ENCODE results near the gene TBC1D21.

The TBC1D21 gene, protein sequence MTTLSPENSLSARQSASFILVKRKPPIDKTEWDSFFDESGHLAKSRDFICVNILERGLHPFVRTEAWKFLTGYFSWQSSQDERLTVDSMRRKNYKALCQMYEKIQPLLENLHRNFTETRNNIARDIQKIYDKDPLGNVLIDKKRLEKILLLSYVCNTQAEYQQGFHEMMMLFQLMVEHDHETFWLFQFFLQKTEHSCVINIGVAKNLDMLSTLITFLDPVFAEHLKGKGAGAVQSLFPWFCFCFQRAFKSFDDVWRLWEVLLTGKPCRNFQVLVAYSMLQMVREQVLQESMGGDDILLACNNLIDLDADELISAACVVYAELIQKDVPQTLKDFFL

DNA sequence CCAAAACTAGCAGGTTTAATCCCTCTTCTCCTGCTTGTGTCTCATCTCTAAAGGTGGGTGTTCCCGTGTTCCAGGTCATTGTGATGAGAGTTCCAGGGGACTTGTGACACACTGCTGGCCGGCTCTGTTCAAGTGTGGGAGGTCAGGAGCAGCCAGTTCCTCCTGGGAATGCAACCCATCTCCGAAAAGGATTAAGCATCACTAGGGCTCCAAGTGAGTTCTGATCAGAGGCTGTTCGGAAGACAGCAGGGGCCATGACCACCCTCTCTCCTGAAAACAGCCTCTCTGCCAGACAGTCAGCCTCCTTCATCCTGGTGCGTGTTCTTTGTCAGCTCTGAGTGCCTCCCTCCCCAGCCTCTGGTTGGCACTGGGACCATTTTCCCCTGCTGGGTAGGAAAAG is at the start of gene TBC1D21:
TSS of gene TBC1D21 (plus strand) at position 109 of the 400 bp plus-strand sequence. CDS start at position 255, 146 bp downstream.
- DNase-seq, result no peak

DNA sequence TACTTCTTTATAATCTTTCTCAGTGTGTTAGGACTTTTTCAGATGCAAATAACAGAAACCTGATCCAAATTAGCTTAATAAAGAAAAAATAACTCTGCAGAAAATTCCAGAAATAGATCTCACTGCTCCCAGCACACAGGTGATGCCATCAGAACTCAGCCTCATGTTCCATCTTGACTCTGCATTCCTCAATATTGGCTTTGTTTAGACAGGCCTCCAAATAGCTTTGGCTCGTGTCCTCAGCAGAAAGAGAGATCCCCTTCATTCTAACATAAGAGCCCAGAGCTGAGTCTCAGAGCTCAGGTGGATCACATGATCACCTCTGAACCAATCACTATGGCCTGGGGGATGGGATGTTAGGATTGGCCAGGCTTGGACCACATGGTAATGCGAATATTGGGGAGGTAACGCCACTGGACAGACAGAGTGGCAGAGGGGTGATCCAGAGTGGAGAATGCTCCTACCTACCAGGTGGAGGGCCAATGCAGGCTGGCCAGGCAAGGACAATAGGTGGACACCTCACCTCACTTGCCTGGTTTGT is 46.6 kb upstream of the TBC1D21 start:
- no peak for DNase-seq

DNA sequence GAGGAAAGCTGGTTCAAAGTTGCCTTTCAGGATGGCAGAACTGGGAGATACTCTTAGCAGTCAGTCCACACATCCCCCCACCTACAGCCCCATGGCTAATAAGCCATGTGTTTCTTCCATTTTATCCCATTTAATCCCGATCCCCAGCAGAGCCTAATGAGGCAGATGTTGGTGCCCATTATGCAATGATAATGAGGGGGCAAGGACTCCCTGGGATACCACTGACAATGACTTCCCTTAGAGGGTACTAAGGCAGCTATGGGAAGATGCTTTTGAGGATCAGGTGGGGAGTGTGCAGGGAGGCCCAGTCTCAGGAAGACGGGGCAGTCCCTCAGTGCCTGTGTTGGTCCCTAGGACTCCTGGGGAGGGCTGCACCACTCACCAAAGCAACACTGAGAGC is 43.8 kb upstream of the TBC1D21 start:
- DNase-seq, result no peak

DNA sequence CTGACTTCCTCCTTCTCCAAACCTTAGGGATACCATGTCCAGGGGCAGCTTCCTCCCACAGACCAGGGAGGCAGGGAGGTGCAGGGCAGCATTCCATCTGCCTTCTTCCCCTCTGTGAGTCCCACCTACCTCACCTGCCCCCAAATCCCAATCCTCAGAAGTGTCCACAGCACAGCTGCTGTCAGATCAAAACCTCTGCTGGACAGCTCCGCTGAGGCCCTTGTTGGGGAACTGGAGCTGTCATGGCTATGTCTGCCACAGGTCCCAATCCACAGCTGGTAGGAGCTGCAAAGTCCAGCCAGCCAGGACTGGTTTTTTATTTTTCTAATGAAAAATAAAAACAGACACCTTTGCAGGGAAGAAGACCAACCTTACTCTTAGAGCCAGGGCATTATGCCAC is 40.7 kb upstream of the TBC1D21 start:
- no peak for DNase-seq

DNA sequence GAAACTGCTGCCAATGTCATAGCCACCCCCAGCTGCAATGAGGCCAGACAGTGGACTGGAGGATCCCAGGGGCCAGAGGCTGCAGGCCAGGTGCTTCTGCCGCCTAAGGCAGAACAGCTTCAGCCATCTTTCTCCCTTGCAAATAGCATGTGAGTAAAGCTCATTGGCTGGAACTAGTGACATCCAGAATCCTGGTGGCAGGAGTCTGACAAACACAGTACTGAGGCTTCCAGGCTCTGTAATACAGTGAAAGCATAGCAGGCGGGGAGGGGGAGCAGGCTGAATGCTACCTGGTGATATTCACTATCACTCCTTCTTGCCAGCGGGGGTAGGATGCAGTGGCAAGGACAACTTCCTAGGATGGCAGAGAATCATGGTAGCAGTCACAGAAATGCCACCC is 36.5 kb upstream of the TBC1D21 start:
- DNase-seq, result no peak

DNA sequence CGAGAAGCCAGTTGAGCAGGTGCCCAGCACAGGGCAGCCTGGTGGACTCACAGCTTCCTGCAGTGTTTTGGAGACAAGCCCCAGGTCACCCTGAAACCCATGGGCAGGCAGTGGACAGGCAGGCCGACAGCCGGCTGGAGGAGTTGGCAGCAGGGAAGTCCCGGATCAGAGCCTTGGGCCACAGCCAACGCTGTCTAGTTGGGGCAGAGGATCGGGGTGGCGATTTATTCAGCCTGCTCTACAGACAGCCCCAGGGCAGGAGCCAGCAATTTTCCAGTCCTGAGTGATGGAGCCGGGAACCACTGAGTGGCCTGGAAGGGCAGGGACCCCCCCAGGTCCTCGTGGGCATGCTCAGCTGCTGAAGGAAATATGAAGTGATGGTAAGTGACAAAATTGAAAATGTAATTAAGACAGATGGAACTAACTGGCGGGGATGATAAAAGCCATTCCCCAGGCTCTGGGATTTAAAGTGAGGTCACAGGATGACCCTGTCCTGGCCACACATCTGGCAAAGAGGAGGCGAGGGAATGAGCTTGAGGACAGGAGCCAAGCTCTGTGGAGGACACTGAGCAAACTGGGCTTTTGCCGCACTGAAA is 34.4 kb upstream of the TBC1D21 start:
- no peak for DNase-seq

DNA sequence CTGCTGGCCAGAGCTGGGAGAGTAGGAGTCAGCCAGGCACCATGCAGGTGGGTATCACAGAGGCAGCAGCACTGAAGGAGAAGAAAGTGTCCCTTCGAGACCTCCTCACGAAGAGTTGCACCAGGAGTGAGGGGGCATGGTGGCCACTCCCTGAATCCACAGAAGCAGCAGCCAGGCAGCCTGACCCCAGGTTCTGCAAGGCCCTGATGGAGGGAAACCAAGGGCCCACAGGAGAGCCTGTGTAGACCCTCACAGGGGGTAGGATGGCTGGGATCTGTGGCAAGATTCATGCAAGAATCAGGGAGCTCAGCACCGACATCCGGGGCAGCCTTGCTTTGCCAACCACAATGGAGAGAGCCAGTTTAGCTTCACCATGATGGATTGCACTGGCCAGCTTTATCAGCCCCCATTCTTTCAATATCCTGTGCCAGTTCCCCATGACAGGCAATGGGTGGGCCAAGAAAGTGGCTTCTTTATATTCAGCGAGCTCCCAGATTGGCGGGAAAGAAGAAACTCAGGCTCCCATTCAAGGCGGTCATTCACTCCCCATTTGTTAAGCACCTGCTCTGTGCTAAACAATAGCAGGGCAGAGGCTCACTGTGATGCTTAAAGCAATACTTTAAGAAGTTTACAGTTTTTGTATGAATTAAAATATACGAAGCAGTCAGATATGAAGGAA is 33.5 kb upstream of the TBC1D21 start:
- no peak for DNase-seq

DNA sequence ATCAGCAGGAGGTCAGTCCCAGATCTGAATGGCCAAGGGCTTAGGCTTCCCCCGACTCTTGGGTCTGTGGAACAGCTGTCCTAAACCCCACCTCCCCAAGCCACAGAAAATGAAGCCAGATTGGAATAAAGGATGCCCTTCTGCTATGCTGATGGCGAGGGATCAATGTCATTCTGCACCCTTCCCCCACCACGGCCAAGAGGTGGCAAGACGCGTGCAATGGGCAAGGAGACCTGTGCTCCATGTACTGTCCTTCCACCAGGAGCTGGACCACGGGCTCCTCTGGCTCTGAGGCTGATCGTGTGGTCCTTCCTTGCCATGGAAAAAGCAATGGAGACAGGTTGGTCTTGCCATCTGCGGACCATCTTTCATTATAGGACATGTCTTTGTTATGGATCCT is 32.6 kb upstream of the TBC1D21 start:
- DNase-seq, result no peak

DNA sequence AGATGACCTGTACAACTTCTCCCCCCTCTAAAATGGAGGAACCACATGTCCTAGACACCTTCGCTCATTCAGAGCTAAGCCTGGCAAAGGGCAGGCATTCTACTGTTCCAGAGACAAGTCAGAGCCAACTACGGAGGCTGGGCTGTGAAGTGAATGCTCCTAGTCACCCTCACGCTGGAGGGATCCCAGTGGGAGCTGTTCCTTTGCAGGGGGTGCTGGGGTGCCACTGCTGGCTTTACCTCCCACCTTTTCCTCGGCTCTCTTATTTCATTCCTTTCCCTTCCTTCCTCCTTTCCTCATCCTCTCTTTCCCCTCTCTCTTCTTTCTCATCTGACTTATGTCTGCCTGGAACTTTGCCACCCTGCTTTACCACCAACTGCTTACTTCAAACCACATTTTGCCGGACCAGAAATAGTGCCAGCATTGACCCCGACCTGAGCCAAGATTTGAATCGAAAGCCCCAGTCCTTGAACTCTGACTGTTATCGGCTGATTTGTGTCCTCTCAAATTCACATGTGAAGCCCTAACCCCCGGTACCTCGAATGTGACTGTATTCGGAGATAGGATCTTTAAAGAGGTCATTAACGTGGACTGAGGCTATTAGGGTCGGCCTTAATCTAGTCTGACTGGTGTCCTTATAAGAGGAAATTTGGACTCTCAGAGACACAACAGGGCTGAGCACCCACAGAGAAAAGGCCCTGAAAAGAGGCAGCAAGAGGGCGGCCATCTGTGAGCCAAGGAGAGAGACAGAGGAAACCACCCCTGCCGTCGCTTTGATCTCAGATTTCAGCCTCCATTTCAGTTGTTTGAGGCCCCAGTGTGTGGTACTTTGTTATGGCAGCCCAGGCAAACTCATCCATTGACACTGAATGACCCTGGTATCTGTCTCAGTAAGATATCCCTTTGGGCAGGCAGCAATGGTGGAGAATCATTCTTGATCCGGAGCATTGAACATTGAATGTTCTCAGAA is 31.3 kb upstream of the TBC1D21 start:
- DNase-seq, result no peak

DNA sequence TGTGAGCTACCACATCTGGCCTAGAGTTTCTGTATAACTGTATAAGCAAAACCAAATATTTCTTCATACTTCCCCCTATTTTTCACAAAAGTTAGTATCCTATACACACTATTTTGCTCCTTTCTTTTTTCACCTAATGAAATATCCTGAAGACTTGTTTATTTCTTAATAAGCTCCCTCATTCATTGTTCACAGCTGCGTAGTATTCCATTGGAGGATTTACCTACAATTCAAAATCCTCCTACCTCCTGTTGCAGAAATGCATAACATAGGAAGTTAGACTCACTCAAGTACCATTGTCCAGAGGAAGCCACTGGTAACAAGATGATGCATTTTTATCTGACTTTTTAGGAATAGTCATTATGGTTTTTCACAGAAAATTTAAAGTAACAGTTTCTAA is 29.6 kb upstream of the TBC1D21 start:
- DNase-seq, result no peak

DNA sequence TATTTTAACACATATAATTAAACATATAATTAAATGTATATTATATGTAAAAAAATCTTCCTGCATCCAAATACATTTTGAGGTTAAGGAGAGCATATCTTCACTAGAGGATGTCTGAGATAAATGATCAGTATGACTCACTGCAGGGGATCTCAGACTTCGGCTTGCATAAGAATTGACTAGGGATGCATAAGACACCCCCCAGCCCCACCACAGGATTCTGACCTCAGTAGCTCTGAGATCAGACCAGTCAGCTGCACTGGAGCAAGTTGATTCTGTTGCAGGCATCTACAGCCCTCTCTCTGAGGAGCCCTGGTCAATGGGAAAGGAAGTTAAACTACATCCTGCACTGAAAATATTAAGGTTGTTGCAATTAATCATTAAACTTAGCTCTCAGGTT is 29.0 kb upstream of the TBC1D21 start:
- no peak for DNase-seq

DNA sequence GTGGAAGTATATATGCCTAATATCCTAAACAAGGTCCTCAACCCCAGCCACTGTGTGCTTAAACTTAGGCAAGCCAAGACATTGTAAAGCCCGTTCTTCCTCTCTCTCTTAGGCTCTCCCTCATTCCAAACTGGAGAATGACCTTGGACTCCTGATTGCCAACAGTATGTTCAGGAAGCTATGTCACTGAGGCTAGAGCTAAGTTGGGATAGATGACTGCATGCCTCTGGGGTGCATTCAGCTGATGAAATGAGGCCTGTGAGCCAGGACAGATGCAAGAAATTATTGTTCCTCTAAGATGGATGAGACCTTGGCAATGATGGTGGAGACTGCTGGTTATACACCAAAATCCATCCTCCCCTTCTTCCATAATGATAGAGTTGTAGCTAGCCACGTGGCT is 27.9 kb upstream of the TBC1D21 start:
- no peak for DNase-seq

DNA sequence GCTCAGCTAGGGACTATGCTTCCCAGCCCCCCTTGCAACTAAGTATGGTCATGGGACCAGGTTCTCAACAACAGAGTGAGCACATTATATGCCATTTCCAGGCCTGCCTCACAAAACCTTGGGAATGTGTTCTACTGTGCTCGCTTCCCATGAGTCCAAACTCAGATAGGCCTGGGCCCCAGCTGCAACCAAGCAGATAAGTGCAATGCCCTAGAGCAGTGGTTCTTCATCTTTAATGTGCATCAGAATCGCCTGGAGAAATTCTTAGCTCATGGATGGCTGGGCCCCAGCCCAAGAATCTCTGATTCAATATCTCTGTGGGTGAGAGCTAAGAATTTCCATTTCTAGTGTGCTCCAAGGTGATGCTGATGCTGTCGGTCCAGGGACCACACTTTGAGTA is 27.5 kb upstream of the TBC1D21 start:
- DNase-seq, result no peak

DNA sequence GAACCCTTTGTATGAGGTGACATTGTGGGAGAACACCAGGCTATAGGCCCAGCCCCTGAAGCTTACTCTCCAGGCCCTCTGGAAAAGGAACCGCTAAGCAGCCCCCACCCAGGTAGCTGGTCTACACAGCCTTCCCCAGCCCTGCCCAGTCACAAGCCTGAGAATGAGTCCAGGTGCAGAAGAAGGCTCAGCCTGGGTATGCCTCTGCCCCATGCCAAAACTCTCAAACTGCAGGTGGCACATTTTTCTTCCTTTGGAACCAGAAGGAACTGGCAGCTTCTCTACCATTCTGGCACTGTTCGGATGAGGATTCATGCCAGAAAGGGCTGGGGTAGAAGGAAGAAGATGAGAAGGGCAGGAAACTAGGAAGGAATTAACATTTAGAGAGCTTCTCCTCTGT is 23.7 kb upstream of the TBC1D21 start:
- DNase-seq, result no peak

DNA sequence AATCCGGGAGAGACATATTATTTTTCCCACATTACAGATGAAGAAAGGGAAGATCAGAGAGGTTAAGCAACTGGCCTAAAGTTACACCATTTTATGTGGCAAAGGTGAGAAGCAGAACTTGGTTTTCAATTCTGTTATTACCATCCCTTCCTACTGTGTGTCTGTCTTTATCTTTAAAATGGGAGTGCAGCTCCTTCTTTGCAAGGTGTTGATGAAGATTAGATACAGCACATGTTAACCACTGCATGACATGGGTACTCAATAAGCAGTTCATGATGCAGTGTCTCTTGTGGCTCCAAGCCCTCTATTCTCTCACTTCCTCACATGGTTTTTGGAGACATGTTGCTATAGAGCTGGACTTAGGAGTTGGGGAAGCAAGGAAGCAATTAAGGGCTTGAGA is 23.1 kb upstream of the TBC1D21 start:
- no peak for DNase-seq

DNA sequence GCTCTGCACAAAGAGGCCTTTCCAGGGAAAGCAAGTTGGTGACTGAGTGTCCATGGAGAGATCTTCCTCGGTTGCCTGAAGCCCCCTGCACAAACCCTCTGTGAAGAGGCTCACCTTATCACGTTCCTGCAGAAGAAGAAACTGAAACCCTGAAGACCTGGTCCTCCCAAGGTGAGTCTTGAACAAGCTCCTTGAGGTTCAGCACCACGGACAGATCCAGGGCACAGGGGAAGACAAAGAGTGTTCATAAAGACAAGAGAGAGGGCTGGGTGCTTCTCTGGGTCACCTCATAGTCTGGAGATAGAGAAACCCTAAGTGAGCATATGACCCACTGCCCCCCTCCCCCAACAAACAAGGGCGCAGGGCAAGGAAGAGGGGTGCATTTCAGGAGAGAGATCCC is 21.7 kb upstream of the TBC1D21 start:
- no peak for DNase-seq

DNA sequence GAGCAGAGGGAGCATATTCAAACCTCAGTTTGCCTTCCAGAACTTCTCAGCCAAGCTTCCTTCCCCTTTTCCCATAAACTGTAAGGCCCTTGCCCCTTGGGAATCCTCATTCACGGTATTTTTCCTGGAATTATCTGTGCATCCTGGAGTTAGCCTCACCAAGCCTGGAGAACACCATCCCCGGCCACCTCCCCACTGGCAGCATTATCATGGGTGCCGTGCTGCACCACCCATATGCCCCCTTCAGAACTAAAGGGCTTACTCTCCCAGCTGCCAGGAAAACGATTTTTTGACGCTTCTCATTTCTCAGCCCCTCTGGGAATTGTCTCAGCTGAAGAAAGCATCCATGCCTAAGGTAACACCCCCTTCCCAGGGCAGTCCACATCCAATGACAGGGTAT is 20.9 kb upstream of the TBC1D21 start:
- DNase-seq, result no peak

DNA sequence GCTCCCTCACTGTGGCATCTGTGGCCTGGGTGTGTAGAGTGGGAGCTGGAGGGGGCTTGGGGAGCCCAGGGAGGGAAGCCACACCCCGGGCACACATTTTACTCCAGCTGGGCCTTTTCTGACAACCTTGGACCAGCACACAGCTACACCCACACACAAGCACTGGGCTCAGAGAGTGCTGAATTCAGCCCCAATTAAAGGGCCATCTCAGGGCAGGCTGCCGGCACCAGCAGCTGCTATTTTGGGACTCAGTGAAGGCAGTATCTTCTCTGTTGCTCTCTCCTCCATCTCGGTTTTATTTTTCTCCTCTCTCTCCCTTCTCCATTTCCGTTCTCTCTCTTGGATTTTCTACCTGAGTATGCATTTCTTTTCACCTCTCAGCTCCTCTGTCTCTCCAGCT is 19.1 kb upstream of the TBC1D21 start:
- no peak for DNase-seq

DNA sequence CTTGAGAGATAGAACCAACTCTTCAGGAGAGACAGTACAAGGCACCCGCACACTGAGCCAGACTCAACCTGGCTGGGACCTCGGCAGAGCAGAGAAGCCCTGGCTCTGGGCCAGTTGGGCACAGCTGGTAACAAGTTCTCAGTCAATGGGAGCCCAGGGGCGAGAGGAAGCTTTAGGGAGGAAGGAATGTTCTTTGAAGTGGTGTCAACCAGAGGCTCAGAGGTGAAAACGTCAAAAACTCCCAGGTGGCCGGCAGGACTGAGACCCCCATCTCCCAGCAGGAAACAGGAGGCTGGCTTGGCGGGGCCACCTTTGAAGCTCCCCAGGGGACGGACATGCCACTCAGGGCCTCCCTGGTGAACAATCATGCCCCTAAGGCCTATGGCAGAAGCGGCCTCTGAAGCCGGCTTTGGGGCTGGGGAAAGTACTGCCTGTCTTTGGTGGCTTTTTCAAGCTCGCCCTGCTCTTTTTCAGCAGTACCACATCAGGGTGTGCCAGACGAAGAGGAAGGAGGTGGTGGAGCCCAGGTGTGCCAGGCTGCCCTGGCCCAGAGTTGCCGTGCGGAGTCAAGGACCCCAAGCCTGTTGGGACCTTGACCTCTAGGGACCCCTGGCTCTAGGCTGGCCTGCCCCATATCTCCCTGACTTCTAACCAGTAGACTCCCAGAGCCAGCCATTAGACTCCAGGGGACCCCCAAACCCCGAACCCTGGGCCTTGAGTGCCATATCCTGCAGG is 16.7 kb upstream of the TBC1D21 start:
- DNase-seq, result no peak

DNA sequence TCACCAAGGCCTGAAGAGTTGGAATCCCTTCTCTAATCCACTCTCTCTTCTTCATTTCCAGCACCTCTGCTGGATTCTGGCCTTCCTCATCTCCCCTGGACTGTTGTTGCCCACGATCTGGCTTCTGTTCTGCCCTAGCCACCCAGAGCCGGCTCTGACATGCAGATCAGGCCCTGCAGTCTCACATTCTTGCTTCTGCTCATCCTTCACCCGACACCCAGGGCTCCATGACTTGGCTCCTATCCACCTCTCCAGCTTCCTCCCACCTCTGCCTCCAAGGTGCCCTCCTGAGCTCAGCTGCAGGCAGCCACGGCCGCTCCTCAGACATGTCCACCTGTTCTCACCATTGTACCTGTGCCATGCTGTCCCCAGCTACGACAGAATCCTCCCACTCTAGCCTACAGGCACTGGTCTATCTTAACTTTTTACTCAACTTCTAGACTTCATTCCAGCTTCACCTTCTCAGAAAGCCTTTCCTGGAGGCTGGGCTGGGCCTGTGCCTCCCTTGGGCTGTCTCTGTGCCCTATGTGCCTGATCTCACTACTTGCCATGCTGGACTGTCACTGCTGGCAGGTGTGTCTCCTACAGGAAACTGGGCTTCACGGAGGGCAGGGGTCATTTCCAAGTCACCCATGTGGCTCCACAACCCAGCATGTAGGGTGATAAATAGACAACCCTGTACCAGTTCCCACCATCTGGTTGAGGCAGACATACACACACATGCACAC is 16.0 kb upstream of the TBC1D21 start:
- DNase-seq, result no peak

DNA sequence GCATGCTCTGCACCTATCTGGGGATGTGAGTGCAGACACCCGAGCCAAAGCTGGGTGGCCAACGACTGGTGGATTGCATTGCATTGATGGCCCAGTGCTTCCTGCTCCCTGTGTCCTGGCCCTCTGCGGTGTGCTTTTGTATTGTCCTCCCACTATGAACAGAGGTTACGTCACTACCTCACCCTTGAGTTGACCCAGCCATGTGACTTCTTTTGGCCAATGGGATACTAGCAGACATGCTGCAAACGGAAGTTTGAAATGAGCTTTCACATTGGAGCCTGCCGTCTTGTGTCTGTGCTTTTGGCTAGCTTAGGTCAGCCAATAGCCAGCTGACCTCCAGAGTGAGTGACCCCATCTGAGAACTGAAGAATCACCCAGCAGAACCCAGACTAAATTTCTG is 15.3 kb upstream of the TBC1D21 start:
- no peak for DNase-seq
